Erythroblast (primary cell): ENCODE results near the gene PCYT1B.

Experiments
- GATA1 ChIP-seq: IDR thresholded peaks from 2 replicates; pipeline ENCODE4 v1.6.1; 2011; ENCODE audit warnings: low read depth, mild to moderate bottlenecking, control low read depth, low read length, moderate library complexity
- POLR2A ChIP-seq: IDR thresholded peaks from 2 replicates; pipeline ENCODE4 v1.6.1; 2011; ENCODE audit warnings: mild to moderate bottlenecking, low read length

DNA sequence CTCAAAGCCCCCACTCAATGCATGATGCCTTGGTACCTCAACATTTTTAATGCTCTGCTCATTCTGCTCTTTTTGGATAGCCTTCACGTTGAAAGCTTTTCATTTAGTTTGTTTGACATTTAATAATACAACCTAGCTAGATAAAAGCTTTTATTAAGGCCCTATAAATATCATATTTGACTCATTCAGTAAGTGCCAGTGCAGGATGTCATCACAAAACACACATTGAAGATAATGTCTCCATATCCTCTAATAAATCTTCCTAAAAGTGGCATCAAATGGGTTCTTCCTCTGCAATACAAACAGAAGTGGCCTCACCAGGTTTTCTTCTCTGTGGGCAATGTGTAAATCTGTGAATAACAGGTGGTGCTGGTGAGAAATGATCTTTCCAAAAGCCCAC, 12.0 kb upstream of the PCYT1B start:
- no peak for TF ChIP-seq POLR2A
- TF ChIP-seq GATA1, result no peak
